ENCODE measurements around the gene FAM20B.

- no peak for TF ChIP-seq CTCF (IDR thresholded peaks at IDR 0.05)
- no peak for TF ChIP-seq POLR2A (IDR thresholded peaks at IDR 0.05)
- TF ChIP-seq EP300 (IDR thresholded peaks at IDR 0.05) = no peak
Measured at GRCh38 chr1:179052776-179053175, 27.1 kb downstream of the FAM20B start.
